HG02870 (cell line): ENCODE results near the gene ZC3H12C.
"Not testable (repeated sequence)": the region's sequence is repeated elsewhere in the genome, so short reads cannot be mapped to it uniquely, and the experiment has no call there.

Experiments
- ATAC-seq: cut with Tn5 transposase; IDR thresholded peaks from one replicate; pipeline ENCODE4 v1.9.1; 2021; ENCODE audit warnings: mild to moderate bottlenecking, moderate library complexity; ENCODE audit not compliant: unreplicated experiment

ZC3H12C gene

DNA sequence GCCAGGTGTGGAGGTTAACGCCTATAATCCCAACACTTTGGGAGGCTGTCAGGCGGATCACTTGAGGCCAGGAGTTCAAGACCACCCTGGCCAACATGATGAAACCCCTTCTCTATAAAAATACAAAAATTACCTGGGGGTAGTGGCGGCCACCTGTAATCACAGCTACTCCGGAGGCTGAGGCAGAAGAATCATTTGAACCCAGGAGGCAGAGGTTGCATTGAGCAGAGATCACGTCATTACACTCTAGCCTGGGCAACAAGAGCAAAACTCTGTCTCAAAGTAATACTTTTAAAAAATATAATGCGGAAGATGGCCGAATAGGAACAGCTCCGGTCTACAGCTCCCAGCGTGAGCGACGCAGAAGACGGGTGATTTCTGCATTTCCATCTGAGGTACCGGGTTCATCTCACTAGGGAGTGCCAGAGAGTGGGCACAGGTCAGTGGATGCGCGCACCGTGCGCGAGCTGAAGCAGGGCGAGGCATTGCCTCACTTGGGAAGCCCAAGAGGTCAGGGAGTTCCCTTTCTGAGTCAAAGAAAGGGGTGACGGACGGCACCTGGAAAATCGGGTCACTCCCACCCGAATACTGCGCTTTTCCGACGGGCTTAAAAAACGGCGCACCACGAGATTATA lies 115.6 kb downstream of the ZC3H12C start:
- ATAC-seq, result not testable (repeated sequence)

DNA sequence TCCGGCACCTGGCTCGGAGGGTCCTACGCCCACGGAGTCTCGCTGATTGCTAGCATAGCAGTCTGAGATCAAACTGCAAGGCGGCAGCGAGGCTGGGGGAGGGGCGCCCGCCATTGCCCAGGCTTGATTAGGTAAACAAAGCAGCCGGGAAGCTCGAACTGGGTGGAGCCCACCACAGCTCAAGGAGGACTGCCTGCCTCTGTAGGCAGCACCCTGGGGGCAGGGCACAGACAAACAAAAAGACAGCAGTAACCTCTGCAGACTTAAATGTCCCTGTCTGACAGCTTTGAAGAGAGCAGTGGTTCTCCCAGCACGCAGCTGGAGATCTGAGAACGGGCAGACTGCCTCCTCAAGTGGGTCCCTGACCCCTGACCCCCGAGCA lies 116.1 kb downstream of the ZC3H12C start:
- not testable (repeated sequence) for ATAC-seq

GRCh38 chr11:110217223-110217877 lies 124.2 kb downstream of the ZC3H12C start:
- no peak for ATAC-seq

DNA sequence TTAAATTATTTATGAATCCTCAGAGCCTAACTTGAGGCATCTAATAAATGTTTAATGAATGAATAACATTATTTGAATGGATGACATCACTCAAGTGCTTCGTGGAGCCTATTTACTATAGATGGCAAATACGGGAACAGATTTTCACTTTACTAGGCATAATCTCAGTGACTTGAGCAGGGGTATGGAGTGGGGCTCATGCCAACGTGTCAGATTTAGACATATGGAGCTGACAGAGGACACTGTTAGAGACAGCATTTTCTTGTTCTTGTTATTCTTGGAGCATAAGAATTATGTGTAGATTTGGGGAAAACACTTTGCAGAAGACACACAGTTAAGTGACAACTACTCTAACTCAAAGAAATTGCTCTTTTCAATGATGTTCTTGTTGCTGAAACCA lies 124.7 kb downstream of the ZC3H12C start:
- no peak for ATAC-seq

DNA sequence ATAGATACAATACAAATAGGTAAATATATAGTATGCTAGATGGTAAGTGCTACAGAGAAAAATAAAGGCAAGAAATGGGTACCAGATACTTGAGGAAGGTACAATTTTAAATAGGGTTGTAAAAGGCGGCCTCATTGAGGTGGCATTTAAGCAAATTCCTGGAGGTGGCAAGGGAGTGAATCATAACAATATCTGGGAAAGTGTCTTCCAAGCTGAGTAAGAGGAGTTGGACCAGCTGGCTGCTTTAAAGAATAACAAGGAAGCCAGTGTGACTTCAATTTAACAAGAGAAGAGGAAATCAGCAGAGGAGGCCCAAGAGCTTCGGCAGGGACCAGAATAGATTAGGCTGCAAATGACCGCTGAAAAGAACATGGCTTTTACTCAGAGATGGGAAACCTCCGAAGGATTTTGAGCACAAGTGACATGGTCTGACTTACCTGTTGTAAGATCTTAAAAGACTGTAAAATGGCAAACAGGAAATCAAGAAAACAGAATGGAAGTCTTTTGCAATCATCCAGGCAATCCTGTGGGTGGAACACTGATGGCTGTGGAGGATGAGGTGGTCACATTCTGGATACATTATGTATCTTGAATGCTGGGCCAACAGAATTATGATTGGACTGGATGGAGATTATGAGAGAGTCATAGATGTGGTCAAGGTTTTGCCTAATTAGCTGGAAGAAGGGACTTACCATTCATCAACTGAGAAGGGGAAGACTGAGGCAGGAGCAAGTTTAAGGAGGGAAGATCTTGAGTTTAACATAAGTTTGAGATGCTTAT lies 126.0 kb downstream of the ZC3H12C start:
- no peak for ATAC-seq
